Measurements from ENCODE around the gene MORN1. TPM values are rescaled to one million over a fixed set of nuclear protein-coding genes. Genes with fewer than 3 reads are reported as not detected.

MORN1 gene
- total and polyA plus RNA-seq, 9 of the 15 experiments (the other 6 are each of a cell fraction or from before 2014, with no cell fraction given), result 0.24 to 9.3 (median 4.2) TPM

DNA sequence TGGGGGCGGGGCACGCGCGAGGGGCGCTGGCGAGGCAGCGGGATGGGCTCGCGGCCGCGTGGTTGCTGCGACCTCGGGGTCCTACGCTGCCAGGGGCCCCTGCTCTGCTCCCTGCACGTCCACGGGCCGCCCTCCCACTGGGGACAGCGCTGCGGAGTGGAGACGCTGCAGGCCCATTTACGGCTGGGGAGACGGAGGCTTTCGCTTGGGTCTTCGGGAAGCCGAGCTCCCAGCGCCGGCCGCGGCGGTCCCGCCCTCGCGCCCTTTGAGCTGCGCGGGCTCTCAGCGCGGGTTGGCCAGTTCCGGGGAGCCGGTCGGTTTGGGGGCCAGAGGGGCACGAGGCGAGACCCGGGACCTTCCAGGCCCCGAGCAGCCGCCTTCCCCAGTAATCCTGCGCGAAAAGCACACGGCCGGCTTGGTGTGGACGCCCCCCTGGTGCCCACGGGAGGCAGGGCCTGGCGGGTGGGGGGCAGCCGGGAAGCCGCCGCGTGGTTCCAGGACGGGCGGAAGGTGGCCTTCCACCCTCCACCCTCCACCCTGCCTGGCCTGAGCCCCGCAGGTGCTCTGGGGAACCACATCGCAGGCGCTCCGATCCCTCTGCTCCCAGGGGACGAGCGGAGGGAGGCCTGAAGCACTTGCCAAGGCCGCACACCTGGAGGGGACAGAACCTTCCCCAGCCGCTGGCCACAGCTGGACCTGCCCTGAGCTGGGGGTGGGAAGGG, 21.6 kb upstream of the MORN1 start (continued):
- TF ChIP-seq KAT8 (IDR thresholded peaks at IDR 0.05; ENCODE audit: low read depth), result no peak
- TF ChIP-seq SMAD2 (IDR thresholded peaks at IDR 0.05; ENCODE audit: low read depth, low read length), result no peak
- no peak for TF ChIP-seq ZBTB12 (CRISPR knock-in tag; IDR thresholded peaks at IDR 0.05)
- TF ChIP-seq MLLT1 (IDR thresholded peaks at IDR 0.05), result no peak
- peak; percentile 12 for TF ChIP-seq PRPF4 (IDR thresholded peaks at IDR 0.05; ENCODE audit: insufficient read depth, low read depth, low read length, poor library complexity, severe bottlenecking)
- no peak for TF ChIP-seq ZNF384 (IDR thresholded peaks at IDR 0.05; ENCODE audit: low read depth, low read length)
- TF ChIP-seq ZNF12 (CRISPR knock-in tag; IDR thresholded peaks at IDR 0.05), result 0 out of 2 replicates have a peak, but pooled peaks have one; percentile 27
- no peak for TF ChIP-seq ZFP36 (IDR thresholded peaks at IDR 0.05; ENCODE audit: low read depth, low read length, partially characterized antibody)
- no peak for TF ChIP-seq CBFA2T2 (conservative IDR thresholded peaks at IDR 0.05)
- no peak for TF ChIP-seq PCBP1 (IDR thresholded peaks at IDR 0.05; ENCODE audit: low read depth, low read length, poor library complexity, severe bottlenecking)
- no peak for TF ChIP-seq ZNF253 (CRISPR knock-in tag; conservative IDR thresholded peaks at IDR 0.05)
- no peak for TF ChIP-seq ZZZ3 (IDR thresholded peaks at IDR 0.05)
- TF ChIP-seq ZNF764 (CRISPR knock-in tag; IDR thresholded peaks at IDR 0.05; ENCODE audit: low read depth), result no peak
- TF ChIP-seq MAZ (CRISPR knock-in tag; conservative IDR thresholded peaks at IDR 0.05 in 1 of 2, IDR thresholded peaks at IDR 0.05 in 1 of 2), result peak; percentile 70 to 94; a peak in 3 of 4 replicates
- TF ChIP-seq SMARCE1 (IDR thresholded peaks at IDR 0.05), result no peak
- no peak; a peak in 1 of 4 replicates for TF ChIP-seq TEAD1 (CRISPR knock-in tag; IDR thresholded peaks at IDR 0.05)
- no peak for TF ChIP-seq ZNF324 (CRISPR knock-in tag; IDR thresholded peaks at IDR 0.05)
- TF ChIP-seq PREB (CRISPR knock-in tag; IDR thresholded peaks at IDR 0.05), result no peak

All from K562 (cell line).